Head of caudate nucleus (tissue), 42 donors: ENCODE measurements around the gene PITPNM1.

Experiments used
- DNase-seq, 42 donors: peaks; one replicate each; pipeline versions ENCODE4 v3.0.0 to v3.0.0-alpha.2; 2020 to 2021; ENCODE audit warnings: mixed read lengths in 7 of 42
- intact Hi-C: fragments of 100-400 bp; cut with DNase I; formaldehyde crosslinking; loops from one replicate; pipeline ENCODE4 v1.15.0; 2022

PITPNM1 gene

GRCh38 chr11:67506426-67507051 lies 1.4 kb upstream of the PITPNM1 start:
- DNase-seq = no peak
- intact Hi-C loops = loop anchor here (5.0 kb wide), 1 partner anchor 114 kb away; the partner anchor contains the start of gene RAD9A

GRCh38 chr11:67505605-67506396 lies 638 bp upstream of the PITPNM1 start:
- DNase-seq = peak; percentile 60 to 91 (median 84)
- intact Hi-C loops = loop anchor here (5.0 kb wide), 1 partner anchor 114 kb away; the partner anchor contains the start of gene RAD9A

DNA sequence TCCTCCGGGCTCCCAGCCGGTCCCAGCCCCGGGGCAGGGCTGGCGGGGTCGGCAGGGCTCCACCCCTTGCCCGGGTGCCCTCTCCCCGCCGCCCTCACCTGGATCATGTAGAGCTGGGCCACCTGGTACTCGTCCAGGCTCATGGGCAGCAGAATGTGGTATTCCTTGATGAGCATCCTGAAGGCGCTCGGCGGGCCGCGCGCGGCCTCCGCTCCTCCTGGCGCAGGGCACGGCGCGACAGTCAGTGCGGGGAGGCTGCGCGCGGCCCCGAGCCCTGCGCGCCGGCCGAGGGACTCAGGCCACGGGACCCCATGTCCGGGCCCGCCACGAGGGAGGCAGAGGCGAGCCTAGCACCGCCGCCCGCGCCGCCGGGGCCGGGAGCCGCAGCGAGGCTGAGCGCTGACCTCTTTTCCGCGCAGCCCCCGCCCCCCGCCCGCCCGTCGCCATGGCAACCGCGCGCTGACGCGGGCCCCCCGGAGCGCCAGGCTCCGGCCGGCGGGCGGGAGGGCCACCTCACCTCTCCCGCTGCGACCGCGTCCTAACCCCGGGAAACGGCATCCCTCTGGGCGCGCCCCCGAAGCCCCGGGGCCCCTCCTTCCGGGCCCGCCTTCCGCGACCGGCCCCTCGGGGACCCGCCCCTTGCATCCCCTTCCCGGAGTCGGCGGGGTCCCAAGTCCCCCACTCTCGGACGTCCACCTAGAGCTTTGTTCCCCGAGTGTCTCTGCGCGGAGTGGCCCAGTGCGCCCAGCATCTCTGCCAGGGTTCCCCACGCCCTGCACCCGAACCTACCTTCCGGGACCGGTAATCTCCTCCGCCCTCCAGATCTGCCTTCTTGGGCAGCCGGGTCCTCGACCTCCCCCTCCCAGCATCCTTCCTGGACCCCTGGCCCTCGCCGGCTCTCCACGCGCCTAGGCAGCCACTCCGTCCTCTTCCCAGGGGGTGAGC lies 886 bp downstream of the PITPNM1 start:
- intact Hi-C loops = no loop called here
- peak in 16 of 42 donors; percentile 11 to 59 (median 35) for DNase-seq

GRCh38 chr11:67503119-67504004 lies 1.8 kb downstream of the PITPNM1 start:
- intact Hi-C loops = no loop called here
- DNase-seq = no peak

- intact Hi-C loops = no loop called here
- no peak for DNase-seq
These were observed 2.7 kb downstream of the PITPNM1 start for GRCh38 chr11:67502328-67502979.

GRCh38 chr11:67501854-67502253 lies 3.3 kb downstream of the PITPNM1 start:
- DNase-seq = no peak
- intact Hi-C loops = no loop called here

GRCh38 chr11:67500831-67501715 lies 4.1 kb downstream of the PITPNM1 start:
- intact Hi-C loops = no loop called here
- DNase-seq = no peak

- DNase-seq = no peak
- intact Hi-C loops = no loop called here
These were observed 4.7 kb downstream of the PITPNM1 start for GRCh38 chr11:67500484-67500821.

DNA sequence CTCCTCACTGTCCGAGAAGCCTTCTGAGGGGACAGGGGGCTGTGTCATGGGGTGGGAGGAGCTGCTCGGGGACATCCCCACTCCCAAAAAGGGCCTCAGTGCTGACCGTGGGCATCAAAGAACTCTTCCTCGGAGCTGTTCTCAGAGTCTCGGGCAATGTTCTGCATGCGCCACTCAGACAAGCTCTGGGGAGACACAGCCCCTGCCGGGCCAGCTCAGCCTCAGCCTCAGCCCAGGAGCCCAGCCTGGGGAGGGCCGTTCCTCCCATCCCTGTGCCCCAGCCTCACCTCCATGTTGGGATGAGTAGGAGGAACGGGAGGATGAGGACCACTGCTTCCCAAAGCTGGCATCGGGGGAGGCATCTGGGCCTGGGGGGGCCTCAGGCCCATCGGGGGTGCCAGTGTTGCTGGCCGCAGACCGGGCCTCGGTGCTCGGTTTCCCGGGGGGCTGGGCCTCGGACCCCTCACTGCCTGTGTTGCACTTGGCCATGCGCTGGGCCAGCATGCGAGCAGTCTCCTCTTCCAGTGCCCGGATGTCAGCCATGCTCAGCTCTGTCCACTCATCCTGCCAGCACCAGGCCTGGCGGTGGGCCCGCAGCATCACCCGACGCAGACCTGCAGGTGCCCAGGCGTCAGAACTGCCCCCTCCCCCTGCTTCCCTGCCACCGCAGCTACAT lies 5.2 kb downstream of the PITPNM1 start:
- intact Hi-C loops = no loop called here
- DNase-seq = no peak

GRCh38 chr11:67498544-67498972 lies 6.6 kb downstream of the PITPNM1 start:
- intact Hi-C loops = no loop called here
- DNase-seq = no peak

GRCh38 chr11:67497656-67498291 lies 7.4 kb downstream of the PITPNM1 start:
- DNase-seq = no peak
- intact Hi-C loops = no loop called here

- intact Hi-C loops = no loop called here
- DNase-seq = no peak
These were observed 9.1 kb downstream of the PITPNM1 start for GRCh38 chr11:67496113-67496512.

DNA sequence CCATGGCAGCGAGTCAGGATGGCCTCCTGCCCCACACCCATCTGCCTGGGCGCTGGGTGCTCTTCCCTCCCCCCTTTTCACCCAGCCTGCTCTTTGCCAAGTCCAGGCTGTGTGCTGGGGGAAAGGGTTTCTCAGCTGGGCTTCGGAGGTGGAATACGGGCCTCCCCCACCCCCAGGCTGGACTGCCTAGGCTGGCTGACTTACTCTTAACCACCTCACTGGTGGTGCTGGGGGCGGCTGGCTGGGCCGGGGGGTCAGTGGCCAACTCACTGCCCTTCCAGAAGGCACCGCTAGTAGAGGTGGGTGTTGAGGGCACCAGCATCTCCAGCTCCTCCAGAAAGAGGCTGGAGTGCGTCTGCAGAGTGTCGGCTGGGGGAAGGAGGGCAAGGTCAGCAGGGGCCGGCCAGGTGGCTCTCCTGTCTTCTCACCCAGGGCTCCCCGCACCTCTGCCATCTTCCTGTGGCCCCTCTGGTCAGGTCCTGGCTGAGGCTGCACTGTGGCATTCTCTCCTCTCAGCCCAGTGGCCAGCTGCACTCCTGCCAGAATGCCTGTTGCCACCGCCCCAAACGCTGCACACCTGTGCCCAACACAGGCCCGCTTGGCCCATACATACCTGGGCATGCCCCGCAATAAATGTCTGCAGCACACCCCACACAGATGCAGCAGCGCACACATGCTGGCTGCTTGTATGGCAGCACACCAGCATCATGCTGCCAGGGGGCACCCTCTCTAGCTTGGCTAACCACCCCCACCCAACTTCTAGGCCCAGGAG lies 9.7 kb downstream of the PITPNM1 start:
- DNase-seq = no peak
- intact Hi-C loops = no loop called here

- no peak for DNase-seq
- intact Hi-C loops = no loop called here
These were observed 10.6 kb downstream of the PITPNM1 start for GRCh38 chr11:67494371-67495233.
